A549 treated with ZK216348 at 1 μM for 4 hours (cell line): Measurements from ENCODE around the gene HARS1. TPM values are rescaled to one million over a fixed set of nuclear protein-coding genes. Genes with fewer than 3 reads are reported as not detected.

Experiments used
- total RNA-seq: library from RNA; stranded (reverse); fragments of 200-300 nt; extraction: Qiagen RNA extraction; gene quantifications from 5 replicates; pipeline ENCODE4 v1.2.3, GENCODE V29; 2022; ENCODE audit warnings: low read depth

The HARS1 gene
- total RNA-seq: 76.7 to 87.7 TPM (median 80.0 TPM) in 5 replicates

GRCh38 chr5:140690941-140691924, at the start of gene HARS1, which contains the start of gene HARS2:
Gene HARS1, minus strand, starts transcription at chr5:140691370. Its CDS starts 66 bp downstream, at chr5:140691304.
Gene HARS2, plus strand, starts transcription at chr5:140691455. Its CDS starts 194 bp downstream, at chr5:140691649.

GRCh38 chr5:140700177-140701144, 9.3 kb upstream of the HARS1 start, which contains the start of gene ZMAT2:
Gene ZMAT2, plus strand, starts transcription at chr5:140700447. Its CDS starts 14 bp downstream, at chr5:140700461.

GRCh38 chr5:140673187-140673976, 17.8 kb downstream of the HARS1 start, which contains the start of gene DND1:
Gene DND1, minus strand, starts transcription at chr5:140673576. Its CDS starts 34 bp downstream, at chr5:140673542.

GRCh38 chr5:140664359-140665119, 26.6 kb downstream of the HARS1 start, which contains the start of gene WDR55:
Gene WDR55, plus strand, starts transcription at chr5:140664904. Its CDS starts 9 bp downstream, at chr5:140664913.

GRCh38 chr5:140639148-140639981, 51.8 kb downstream of the HARS1 start, which contains the start of gene TMCO6:
Gene TMCO6, plus strand, starts transcription at chr5:140639451. Its CDS starts 77 bp downstream, at chr5:140639528.

GRCh38 chr5:140633021-140633471, 58.1 kb downstream of the HARS1 start, which contains the start of gene CD14:
Gene CD14, minus strand, starts transcription at chr5:140633175. Its CDS starts 104 bp downstream, at chr5:140633071.

Other genes with a start within 250 kb of the HARS1 start
- gene EIF4EBP3, start 143.7 kb downstream of the HARS1 start, total RNA-seq: 1.8 to 3.2 TPM (median 2.2 TPM) in 5 replicates
- 41.1 to 48.2 TPM (median 44.5 TPM) in 5 replicates for gene SRA1, start 133.9 kb downstream of the HARS1 start, total RNA-seq
- 5.6 to 8.6 TPM (median 8.0 TPM) in 5 replicates for gene APBB3, start 126.8 kb downstream of the HARS1 start, total RNA-seq
- 58.2 to 89.0 TPM (median 76.8 TPM) in 5 replicates for gene SLC35A4, start 126.5 kb downstream of the HARS1 start, total RNA-seq
- 3.0 to 5.1 TPM (median 4.5 TPM) in 5 replicates for gene CD14, start 58.2 kb downstream of the HARS1 start, total RNA-seq
- gene TMCO6, start 51.9 kb downstream of the HARS1 start, total RNA-seq: 8.7 to 15.2 TPM (median 13.7 TPM) in 5 replicates
- gene NDUFA2, start 43.7 kb downstream of the HARS1 start, total RNA-seq: 104 to 122 TPM (median 115 TPM) in 5 replicates
- gene IK, start 43.5 kb downstream of the HARS1 start, total RNA-seq: 90.7 to 127 TPM (median 98.8 TPM) in 5 replicates
- 24.2 to 33.0 TPM (median 30.9 TPM) in 5 replicates for gene WDR55, start 26.5 kb downstream of the HARS1 start, total RNA-seq
- gene DND1, start 17.8 kb downstream of the HARS1 start, total RNA-seq: 0.33 to 1.1 TPM (median 0.86 TPM) in 5 replicates
- 37.0 to 41.3 TPM (median 39.9 TPM) in 5 replicates for gene HARS2, start 85 bp upstream of the HARS1 start, total RNA-seq
- 85.3 to 156 TPM (median 99.6 TPM) in 5 replicates for gene ZMAT2, start 9.1 kb upstream of the HARS1 start, total RNA-seq
- 0.14 to 0.48 TPM (median 0.19 TPM) in 5 replicates for gene PCDHA1, start 94.8 kb upstream of the HARS1 start, total RNA-seq
- gene PCDHA2, start 103.5 kb upstream of the HARS1 start, total RNA-seq: 0.14 TPM in 1 of 5 replicates, not detected in the others
- 0.68 to 1.2 TPM (median 1.0 TPM) in 5 replicates for gene PCDHA3, start 109.7 kb upstream of the HARS1 start, total RNA-seq
- 0.95 to 2.0 TPM (median 1.8 TPM) in 5 replicates for gene PCDHA4, start 115.7 kb upstream of the HARS1 start, total RNA-seq
- 0.59 to 0.91 TPM (median 0.69 TPM) in 5 replicates for gene PCDHA5, start 130.2 kb upstream of the HARS1 start, total RNA-seq
- 0.04 to 0.12 TPM (median 0.12 TPM) in 3 of 5 replicates, not detected in the others for gene PCDHA6, start 136.6 kb upstream of the HARS1 start, total RNA-seq
- 0.06 to 0.21 TPM (median 0.13 TPM) in 5 replicates for gene PCDHA7, start 142.9 kb upstream of the HARS1 start, total RNA-seq
- gene PCDHA8, start 149.8 kb upstream of the HARS1 start, total RNA-seq: 0.05 TPM in 1 of 5 replicates, not detected in the others
- gene PCDHA9, start 157.0 kb upstream of the HARS1 start, total RNA-seq: 0.04 TPM in 1 of 5 replicates, not detected in the others
- gene PCDHA10, start 164.5 kb upstream of the HARS1 start, total RNA-seq: 0.02 to 0.11 TPM in 2 of 5 replicates, not detected in the others
- 0.04 to 0.20 TPM (median 0.08 TPM) in 5 replicates for gene PCDHA11, start 177.6 kb upstream of the HARS1 start, total RNA-seq
- 2.1 to 3.6 TPM (median 2.7 TPM) in 5 replicates for gene PCDHA12, start 183.9 kb upstream of the HARS1 start, total RNA-seq
- gene PCDHA13, start 190.8 kb upstream of the HARS1 start, total RNA-seq: 0.06 to 0.11 TPM (median 0.08 TPM) in 3 of 5 replicates, not detected in the others
- gene PCDHAC1, start 234.9 kb upstream of the HARS1 start, total RNA-seq: 1.8 to 2.7 TPM (median 2.0 TPM) in 5 replicates